NCI-H1417 treated with DMSO at 0.1 percent for 48 hours (cell line): ENCODE results near the gene PITX3.
A peak's percentile ranks its signal among the peaks of the same experiment; 100 is the strongest.
"Not testable (repeated sequence)": the region's sequence is repeated elsewhere in the genome, so short reads cannot be mapped to it uniquely, and the experiment has no call there.

Experiments used
- DNase-seq: peaks from one replicate; lab custom pipeline; 2025; lab: John Stamatoyannopoulos, UW

PITX3 gene

GRCh38 chr10:102255404-102255803 lies 14.1 kb upstream of the PITX3 start:
- no peak for DNase-seq

DNA sequence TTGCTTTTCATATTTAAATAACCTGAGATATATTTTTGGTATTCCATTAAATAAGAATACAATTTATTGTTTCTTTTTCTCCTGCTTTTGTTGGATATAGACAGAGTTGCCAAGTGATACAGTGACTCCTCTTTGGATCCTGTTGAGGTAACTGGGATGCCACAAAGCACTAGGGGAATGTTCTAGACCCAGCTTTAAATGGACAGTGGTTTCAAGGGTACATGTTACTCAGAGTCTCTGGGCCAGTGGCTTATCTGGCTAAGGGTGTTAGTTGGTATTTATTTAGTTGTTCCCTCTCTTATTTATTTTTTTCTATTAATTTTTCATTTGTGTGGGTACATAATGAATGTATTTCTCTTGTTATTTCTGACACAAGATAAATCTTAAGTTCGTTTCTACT lies 13.1 kb upstream of the PITX3 start:
- DNase-seq, result no peak

- not testable (repeated sequence) for DNase-seq
Measured at GRCh38 chr10:102252508-102252907, 11.2 kb upstream of the PITX3 start.

- no peak for DNase-seq
Measured at GRCh38 chr10:102247734-102248133, 6.4 kb upstream of the PITX3 start.

DNA sequence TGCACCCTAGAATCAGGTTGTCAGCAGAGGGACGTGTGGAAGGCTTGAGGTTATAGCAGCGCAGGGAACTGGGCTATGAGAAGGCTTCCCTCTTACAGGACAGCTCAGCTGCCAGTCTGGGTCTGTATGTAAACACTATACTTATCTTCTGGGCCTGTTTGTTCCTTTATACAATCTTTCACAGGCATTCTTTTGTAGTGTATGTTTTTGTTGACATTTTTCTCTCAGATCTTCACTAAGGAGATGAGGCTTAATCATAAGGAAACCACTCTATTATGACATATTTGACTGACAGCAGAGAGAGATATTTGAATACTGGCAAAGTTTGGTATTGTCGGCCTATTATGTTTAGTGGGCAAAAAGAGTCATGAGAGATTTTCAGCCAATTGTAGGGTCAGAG lies 4.9 kb upstream of the PITX3 start:
- no peak for DNase-seq

DNA sequence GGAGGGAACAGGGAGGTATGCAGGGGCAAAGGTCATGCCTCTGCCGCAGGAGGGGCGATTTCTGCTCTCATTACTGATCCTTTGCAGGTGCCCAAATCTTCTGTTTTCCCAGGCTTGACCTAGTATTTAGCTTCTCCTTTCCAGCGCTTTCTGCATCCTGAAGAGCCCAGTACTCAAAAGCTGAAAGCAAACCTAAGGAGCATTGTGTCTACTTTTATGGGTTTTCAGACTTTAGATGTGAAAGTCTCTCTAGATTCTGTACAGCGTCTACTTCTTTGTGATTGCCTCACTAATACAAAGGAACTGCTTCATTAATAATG lies 4.6 kb upstream of the PITX3 start:
- DNase-seq, result no peak

DNA sequence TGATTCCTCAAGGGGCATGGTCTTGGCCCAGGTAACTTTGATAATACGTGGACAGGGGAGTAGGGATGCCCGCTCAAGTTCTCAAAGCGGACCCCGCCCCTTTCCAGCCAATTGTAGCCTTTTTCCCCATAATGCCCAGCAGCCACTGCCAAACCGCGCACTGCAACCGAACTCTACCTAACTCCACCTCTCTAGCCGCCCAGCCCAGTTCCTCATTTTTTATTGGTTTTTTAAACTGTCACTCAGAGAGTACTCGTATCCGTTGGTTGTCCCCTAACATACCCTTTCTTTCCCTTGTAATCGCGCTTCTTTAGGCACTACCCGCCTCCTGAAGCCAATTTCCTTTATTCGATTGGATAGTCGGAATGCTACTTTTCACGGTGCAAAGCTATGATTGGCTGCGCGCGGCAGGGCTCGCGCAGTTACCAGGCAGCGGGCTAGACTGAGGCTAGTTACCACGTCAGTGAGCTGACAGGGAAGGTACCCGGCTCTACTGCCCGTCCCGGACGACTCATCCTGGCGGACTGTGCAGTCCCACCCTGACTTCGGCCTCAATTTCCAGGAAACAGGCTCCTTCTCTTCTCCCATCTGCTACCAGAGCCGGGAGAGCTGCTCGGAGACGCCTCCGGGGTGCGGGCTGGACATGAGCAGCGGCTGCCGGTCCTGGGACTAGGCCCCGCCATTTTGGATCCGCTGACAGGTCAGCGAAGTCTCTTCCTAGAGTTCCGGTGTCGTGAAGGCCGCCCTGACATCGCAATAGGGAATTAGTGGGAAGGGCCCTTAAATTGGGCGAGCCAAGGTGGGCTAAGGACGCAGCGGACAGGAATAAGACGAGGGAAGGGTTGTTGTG lies 4.0 kb upstream of the PITX3 start, which contains the start of gene GBF1:
GBF1 (plus strand) TSS at position 451 of the 850 bp plus-strand sequence. CDS start 13,407 bp downstream, outside the sequence.
- peak; percentile 94 for DNase-seq

GRCh38 chr10:102243309-102243708 lies 2.0 kb upstream of the PITX3 start:
- no peak for DNase-seq

DNA sequence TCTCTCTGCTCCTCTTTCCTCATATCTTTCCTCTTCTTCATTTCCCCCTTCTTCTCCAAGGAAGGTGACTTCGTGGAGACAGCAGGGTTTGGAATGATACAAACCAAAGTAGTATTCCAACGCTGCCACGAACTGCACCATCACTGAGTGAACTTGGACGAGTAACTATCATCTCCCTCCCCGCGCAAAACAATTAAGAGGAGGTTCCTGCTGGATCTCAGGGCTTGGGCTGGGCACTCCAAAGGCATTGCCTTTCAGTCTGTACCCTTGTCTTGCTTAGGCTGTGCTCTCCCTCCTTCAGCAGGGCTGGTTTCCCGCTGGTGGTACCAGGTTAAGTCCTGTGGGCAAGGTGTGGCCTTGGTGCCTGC lies 790 bp upstream of the PITX3 start:
- DNase-seq, result no peak

DNA sequence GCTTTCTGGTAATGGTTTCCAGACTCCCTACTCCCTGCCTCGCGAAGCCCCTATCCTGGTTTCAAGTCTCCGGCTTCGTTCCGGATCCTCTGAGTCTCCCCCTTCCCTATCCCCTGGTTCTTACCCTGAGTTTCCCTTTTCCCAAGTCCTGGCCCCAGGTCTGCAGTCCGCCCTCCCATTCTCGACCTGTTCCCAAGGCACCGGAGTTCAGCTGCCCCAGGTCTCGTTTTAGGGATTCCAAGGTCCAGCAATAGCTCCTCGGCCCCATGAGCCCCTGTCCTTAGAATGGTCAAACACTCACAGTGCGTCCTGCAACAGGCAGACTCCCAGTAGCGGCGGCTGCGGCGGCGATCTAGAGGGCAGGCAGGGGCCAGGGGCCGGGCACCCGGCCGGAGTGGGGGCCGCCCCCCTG lies 274 bp downstream of the PITX3 start:
- DNase-seq, result no peak

DNA sequence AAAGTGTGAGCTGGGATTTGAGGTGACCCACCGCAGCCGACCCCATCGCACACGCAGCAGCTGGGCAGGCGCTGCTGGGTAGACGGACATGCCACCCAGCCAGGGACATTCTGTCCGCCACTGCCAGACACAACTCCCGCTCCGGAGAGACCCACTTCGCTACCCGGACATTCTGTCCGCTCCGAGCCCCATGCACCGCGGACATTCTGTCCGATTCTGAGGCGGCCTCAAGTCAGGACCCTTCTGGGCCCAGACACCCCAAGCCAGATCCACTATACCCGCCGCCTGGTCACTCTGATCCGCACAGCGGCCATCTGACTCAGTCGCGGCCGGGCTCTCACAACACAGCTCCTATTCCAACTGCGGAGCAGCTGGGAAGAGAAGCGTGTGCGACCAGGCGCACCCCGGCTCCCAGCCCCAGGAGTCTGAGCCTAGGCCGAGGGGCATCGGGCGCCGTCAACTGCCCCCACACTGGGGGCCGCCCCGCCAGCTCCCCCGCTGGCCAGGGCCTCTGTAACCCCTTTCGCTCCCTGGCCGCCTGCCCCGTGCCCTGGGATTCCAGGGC lies 763 bp downstream of the PITX3 start:
- DNase-seq, result no peak

DNA sequence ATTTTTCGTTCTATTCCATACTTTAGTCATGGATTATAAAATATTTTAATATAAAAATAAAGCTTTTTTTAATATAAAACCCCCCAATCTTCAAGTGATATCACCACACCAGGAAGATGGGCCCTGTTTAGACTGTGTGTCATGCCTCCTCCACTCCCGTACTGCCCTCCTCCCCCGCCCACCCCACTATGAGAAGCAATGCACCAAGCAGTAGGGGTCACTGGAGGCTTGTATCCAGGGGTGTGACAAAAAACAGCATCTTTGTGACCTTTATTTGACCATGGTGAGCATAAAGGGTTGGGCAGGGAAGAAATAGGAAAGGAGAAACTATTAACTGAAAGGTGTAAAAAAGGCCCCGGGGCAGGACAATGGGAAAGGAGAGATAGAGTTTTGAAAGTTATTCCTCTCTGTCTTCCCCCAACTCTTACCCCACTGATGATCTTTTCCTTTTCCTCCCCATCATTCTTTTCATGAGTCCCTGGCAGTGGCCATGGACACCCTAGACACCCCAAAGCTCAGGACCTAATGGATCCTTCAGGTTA lies 3.5 kb downstream of the PITX3 start:
- no peak for DNase-seq

DNA sequence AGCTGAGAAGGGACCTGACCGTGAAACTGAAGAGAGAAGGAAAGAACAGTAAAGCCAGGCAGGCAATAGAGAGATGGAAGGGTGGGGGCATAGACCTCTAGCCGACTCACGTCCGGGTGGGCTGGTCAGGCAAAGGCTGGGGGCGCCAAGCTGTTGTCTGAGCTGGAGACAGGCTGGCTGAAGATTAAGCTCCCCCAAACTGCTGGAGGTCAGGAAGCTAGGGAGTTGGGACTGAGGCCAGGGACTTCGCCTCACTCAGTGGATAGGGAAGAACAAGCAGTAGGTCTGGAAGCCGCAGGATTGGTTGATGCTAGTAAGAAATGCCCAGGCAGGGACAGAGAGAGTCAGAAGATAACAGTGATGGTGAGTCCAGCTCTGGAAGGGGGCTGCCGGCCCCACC lies 5.3 kb downstream of the PITX3 start:
- no peak for DNase-seq

GRCh38 chr10:102235598-102235920 lies 5.8 kb downstream of the PITX3 start:
- no peak for DNase-seq

- DNase-seq, result no peak
Measured at GRCh38 chr10:102234888-102235597, 6.3 kb downstream of the PITX3 start.

GRCh38 chr10:102233997-102234396 lies 7.3 kb downstream of the PITX3 start:
- no peak for DNase-seq

DNA sequence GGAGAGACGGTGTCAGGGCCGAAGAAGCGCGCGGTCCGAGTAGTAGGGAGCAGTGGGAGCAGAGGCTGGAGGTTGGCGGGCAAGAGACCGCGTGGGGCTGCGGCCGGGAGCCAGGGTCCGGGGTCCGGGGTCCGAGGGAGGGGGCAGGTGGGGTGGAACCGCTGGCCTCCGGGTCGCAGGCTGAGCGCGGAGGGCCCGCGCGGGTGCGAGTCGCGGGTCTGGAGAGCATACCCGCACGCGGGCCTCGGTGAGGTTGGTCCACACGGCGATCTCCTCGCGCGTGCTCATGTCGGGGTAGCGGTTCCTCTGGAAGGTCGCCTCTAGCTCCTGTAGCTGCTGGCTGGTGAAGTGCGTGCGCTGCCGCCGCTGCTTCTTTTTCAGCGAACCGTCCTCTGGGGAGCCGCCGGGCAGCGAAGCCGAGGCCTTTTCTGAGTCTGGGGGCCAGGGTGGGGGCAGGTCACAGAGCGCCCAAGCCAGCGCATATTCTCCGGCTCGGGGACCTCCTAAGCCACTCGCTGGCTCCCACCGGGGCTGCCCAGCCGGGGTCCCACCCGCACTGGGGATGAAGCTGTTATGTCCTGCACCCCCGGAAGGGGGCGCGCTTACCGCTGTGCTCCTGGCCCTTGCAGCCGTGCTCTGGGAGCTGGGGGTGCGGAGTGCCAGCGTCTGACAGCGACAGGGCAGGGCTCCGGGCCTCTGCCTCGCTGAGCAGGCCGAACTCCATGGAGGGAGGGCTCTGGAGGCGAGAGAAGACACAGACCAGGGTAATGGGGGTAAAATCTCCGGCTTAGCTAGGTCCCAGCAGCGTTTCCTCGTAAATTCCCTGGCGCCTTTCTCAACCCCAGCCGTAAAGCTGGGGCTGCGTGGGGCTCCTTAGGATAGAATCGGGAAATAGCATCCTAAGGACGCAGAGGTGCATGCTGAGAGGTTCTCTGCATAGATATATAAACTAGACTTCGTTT lies 9.7 kb downstream of the PITX3 start:
- no peak for DNase-seq

GRCh38 chr10:102230861-102231356 lies 10.4 kb downstream of the PITX3 start:
- DNase-seq, result no peak

GRCh38 chr10:102230264-102230860 lies 10.9 kb downstream of the PITX3 start:
- DNase-seq, result no peak

DNA sequence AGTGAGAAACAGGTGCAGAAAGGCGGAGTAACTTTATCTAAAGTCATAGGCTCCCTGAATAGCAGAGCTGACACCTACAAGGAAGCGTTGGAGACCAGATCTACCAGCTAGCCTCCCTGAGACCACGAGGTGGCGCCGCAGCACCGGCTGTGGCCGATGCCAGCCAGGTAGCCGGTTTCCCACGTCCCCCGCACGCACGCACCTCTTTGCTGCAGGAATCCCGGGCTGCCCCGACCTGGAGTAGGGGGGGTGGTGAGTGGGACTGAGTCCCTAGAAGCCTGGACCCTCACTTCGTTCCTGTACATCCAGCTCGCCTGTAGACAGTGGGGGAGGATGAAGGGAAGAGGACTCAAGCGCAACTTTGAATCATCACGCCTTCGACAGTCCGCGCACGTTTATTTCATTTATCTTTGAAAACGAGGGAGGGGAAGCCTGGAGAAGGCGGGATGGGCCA lies 11.5 kb downstream of the PITX3 start:
- DNase-seq, result no peak

- DNase-seq, result no peak
Measured at GRCh38 chr10:102227050-102227449, 14.3 kb downstream of the PITX3 start.
